Raji (cell line): ENCODE measurements around the gene MRPL34.

Experiments
- POLR2A ChIP-seq: IDR thresholded peaks from 2 replicates; pipeline ENCODE4 v1.6.1; 2011; ENCODE audit warnings: low read depth, low read length, control low read depth; ENCODE audit not compliant: insufficient read depth

The MRPL34 gene

DNA sequence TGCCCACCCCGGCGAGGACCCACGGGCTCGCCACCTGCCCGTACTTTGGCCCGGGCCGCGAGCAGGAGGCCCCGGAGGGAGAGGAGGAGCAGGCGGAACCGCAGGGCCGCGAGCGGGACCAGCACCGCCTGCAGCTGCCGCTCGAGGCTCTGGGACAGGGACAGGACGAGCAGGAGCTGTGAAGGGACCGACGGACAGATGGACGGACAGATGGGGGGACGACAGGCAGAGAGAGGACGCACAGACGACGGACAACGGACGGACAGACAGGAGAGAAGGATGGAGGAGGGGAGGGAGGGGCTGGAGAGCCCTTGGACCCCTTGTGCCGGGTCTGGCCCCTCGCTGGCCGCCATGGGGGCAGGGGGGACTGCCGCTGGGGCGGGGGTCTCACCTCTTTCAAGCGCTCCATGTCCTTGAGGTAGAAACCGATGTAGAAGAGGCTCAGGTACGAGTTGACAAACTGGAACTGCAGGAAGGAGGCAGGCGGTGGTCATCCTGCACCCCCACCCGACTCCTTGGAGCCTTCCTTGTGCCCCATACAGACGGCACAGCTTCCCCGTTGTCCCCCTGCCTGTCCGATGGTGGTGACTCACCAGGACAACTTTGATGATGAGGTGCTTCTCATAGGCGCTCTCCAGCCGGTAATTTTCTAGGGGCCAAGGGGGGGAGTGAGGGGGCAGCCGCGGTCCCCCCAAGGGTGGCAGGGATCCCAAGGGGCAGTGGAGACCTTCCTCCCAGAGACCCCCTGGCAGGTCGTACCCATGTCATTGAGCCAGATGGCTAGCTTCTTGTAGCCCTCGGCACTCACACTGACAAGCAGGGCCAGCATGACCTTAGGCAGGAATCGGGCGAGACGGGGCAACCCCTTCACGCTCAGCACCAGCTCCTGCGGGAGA lies 23.9 kb downstream of the MRPL34 start:
- TF ChIP-seq POLR2A = no peak

DNA sequence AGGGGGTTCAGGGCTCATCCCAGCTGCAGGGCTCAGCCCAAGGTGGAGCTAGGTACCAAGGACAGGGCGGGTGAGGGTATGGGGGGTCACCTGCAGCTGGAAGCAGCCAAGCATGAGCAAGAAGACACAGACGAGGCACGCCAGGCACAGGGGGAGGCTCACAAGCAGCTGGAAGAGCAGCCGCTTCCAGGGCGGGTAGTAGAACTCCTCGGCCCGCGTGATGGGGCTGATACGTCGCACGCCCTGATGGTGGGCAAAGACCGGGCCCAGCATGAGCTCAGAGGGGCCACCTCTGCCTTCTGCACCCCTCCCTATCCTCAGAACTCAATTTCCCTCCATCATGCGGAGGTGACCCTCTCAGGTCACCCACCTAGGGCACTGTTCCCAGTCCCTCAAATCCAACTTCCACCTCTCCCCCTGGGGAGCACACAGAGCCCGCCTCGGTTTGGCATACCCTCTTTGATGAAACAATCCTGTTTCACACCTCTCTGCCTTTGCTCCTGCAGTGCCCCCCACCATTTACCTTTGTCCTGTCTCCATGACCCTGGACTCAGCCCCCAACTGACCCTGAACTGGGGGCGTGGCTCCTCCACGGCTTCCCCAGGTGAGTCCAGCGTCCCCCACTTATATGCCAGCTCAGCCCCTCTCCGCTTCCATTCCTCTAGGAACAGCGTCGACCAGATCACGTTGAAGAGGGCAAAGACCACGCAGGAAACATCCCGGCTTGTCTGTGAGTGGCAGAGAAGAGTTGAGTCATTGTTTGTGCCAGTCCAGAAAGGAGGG lies 24.8 kb downstream of the MRPL34 start:
- TF ChIP-seq POLR2A = no peak

DNA sequence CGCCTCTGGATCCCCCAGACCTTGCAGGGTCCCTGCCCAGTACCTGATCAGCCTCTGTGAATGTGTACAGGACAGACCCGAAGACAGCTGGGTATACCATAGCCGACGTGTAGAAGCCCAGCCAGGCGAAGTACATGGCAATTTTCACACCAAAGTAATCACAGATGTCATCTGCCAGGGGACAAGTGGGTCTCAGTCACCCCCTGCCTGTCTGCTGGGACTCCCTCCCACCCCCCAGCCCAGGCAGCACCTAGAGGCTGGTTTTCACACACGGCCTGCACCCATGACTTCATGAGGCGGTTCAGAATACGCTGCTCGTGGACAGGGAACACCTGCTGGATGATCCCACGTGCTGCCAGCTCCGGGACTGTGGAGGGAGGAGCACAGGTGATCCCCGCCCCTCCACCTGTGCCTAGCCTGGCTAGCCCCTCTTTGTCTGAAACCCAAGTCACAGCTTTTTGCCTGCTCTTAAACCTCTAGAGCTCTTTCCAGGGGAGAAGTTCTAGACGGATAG lies 25.4 kb downstream of the MRPL34 start:
- no peak for TF ChIP-seq POLR2A

DNA sequence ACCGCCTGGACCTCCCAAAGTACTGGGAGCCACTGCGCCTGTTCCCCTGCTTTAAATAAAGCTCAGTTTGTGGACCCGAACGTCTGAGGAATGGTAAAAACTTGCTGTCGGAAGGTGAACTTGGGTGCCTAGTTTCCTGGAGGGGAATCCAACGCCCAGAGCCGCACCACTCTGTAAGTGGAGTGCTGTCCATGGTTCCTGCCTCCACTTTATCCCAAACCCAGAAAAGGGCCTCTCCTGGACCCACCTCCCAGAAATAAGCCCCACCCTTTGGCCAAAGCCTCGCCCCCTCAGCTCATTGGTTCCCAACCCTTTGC lies 26.6 kb downstream of the MRPL34 start:
- no peak for TF ChIP-seq POLR2A

DNA sequence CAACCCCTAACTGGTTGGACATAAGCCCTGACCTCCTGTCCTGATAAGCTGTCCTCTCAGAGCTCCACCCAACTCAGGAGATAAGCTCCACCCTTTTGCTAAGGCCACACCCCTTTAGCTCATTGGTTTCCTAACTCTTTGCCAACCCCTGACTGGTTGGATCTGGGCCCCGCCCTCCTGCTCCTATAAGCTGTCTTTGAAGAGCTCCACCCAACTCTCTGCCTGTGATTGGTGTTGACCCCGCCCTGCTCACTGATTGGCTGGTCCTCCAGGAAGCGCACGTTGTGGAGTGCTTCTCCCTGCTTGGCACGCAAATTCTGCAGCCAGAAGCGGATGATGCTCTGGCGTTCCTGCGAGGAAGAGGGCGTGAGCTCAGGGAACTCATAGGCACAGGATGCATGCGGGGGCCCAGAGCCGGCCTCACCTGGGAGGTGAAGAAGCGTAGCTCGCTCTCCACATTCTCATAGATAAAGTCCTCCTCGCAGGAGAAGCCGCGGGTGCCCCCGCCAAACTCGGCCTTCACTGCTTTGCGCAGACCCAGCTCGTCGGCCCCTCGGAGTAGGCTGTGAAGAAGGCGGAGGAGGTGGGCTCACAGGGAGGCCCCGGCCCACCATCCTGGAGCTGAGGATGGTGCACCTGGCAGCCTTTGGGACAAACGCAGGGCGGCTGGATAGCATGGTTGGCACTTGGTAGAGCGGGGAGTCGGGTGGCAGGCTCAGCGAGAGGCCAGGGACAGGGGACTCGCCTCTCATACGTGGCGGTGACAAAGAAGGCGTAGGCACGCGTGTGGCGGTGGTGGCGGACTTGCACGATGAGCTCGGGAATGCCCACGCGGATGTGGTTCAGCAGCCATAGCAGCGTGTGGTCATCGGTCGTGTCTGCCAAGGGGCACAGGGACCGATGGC lies 27.3 kb downstream of the MRPL34 start:
- TF ChIP-seq POLR2A = no peak

DNA sequence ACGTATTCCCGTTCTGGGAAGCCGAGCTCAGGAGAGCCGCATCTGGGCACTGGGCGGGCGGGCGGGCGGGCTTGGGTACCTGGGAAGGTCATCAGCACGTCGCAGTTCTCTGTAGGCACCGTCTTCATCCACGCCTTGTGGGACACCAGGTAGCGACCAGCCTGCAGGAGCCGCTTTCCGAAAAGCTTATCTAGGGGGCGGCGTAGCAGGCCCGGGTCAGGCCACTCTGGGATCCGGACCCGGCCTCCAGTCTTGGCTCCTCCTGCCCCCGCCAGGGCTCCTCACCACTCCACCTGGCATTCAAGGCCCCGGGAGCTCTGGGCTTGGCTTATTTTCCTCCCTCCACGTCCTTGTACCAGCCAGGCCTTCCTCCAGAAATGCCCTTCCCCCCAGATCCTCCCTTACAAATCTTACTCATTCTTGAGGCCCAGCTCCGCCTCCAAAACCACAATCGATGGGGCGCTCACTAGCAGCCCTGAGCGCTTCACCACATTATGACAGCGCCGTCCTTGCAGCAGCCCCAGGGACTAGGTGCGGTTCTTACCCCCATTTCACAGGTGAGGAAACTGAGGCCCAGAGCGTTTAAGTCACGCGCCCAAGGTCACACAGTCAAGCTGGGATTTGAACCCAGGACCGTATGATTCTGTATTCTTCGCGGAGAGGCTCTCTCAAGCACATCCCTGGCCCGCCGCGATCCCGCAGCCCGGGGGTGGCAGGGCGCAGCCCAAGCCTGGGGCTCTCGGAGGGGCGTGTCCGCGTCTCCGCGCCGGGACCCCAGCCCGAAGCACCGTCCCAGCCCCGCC lies 28.1 kb downstream of the MRPL34 start:
- peak; percentile 32; the same call in 1 of the 2 replicates for TF ChIP-seq POLR2A

DNA sequence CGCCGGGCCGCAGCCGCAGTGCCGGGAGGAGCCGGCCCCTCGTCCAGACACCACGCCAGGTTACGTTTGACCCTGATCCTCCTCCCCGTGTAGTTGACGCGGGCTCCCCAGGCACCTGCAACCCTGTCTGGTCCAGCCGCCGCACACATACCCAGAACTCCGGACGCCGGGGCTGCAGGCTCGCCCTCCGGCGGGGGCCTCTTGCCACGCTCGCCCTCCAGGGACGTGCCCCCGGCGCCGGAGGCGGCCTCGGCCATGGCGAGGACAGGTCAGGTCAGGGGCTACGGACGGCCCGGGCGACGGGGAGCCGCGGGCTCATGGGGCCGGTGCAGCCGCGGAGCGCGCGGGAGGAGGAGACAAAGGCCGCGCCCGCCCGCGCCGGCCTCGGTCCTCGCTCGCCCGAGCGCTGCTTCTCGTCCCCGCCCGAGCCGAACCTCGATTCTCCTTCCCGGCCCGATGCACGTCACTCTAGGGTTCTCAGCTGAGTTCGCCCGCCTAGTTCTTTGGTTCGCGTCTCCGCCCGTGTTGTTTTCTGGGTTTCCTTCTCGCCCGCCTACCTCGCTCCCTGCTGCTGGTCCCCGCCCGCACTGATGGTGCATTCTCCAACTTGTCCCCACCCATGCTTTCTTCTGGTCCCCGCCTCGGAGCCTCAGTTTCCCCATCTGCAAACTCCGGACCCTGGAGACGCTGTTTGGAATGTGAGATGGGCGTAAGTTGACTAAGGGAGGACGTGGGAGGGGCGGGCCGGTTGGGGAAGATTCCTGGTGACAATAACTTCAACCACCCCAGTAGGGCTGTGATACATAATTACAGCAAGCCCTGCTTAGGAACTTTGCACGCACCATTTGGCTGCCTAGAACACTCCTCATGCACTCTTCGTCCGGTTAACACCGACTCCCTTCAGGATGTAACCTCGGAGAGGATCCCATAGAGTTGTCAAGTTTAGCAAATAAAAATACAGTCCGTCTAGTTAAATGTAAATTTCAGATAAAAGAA lies 29.0 kb downstream of the MRPL34 start, which contains the start of gene ANO8:
TSS of gene ANO8 (minus strand) at position 442 of the 996 bp plus-strand sequence. CDS start at position 257, 185 bp downstream.
- peak; percentile 46; the same call in 1 of the 2 replicates for TF ChIP-seq POLR2A

DNA sequence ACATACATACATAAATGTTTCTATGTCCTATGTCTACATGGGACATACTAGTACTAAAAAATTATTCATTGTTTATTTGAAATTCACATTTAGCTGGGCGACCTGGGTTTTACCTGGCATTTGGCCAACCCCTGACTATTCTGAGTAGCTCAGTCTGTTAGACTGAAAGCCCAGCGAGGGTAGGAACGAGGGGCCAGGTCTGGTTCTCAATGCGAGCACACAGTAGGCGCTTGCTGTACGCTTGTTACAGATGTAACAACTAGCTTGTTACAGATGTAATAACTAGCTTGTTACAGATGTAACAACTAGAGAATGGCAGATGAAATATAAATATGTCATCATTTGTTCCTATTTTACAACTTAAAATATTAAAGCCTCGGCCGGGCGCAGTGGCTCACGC lies 29.9 kb downstream of the MRPL34 start:
- no peak for TF ChIP-seq POLR2A

DNA sequence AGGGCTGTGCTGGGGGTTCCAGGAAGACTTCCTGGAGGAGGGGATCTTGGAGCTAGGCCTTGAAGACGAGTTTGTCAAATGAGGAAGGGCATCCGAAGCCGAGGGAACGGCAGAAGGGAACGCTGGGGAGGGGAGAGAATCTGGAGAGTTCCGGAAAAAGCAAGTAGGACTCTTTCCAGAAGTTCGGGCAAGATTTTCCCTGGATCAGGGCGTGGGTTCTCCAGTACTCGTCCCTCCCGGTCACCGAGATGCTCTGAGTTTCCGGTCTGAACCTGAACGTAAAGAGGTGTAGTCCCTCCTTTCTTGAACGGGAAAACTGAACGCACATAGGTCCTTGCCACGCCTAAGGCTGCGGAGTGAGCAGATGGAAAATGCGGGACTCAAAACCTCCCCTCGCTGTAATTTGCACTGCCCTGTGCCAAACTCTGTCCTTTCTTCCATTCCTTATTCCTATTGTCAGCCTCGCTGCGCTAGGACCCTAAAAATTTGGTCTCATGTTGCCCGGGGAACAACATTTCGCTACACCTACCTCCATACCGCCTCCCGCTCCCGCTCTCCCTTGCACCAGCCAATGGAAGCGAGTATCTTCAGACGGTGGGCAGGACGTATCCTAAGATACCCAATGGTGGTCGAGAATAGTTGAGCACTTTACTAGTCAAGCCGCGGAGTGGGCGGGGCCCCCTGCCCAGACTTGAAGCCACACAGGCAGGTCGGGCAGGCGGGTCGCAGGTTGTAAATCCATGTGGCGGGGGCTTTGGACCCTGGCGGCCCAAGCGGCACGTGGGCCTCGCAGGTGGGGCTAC lies 31.4 kb downstream of the MRPL34 start, which contains the start of gene GTPBP3:
TSS of gene GTPBP3 (plus strand) at position 682 of the 803 bp plus-strand sequence. CDS start at position 741, 59 bp downstream.
- peak; percentile 86 for TF ChIP-seq POLR2A

DNA sequence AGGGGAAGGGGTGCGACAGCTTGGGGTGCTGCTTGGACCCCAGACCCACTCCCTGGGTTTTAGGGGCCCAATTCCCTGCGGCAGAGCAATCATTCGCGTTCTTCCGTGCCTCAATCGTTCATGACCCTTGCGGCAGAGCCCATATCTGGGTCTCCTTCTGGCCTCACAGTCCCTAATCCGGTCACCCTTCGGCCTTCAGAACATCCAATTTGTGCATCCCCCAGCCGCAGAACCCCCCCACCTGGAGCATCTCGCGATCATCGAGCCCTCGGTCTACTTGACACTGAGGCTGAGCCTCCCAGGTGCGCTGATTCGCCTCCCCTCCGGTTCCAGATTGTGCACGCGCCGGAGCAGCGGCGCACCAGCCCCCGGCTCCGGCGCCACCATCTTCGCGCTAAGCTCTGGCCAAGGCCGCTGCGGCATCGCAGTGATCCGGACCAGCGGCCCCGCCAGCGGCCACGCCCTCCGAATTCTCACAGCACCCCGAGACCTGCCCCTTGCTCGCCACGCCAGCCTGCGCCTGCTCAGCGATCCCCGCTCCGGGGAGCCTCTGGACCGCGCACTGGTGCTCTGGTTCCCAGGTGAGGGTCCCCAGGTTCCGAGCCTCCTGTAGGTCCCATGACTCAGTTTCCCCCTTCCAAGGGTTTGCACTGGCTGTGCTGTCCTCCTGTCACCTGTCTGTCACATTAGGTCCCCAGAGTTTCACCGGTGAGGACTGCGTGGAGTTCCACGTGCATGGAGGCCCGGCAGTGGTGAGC lies 32.2 kb downstream of the MRPL34 start:
- no peak; the same call in 1 of the 2 replicates for TF ChIP-seq POLR2A

DNA sequence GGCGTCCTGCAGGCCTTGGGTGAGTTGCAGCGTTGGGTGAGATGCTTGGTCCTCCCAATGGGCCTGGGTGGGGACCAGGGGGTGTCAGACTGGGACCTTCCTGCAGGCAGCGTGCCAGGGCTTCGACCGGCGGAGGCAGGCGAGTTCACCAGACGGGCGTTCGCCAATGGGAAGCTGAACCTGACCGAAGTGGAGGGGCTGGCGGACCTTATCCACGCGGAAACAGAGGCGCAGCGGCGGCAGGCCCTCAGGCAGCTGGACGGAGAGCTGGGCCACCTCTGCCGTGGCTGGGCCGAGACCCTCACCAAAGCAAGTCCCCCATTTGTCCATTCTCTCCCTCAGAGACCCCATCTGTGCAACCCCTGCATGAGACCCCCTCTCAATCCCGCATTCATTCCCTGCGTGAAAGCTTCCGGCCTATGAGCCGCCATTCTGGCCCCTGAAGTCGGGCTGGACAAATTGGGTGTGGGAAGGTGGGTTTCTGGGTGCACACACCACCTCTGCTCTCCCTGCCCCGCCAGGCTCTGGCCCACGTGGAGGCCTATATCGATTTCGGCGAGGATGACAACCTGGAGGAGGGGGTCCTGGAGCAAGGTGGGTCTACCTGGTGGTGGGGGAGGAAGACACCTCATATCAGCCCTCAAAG lies 32.9 kb downstream of the MRPL34 start:
- no peak for TF ChIP-seq POLR2A
